ENCODE measurements around the gene NAA16.

- TF ChIP-seq CTCF (IDR thresholded peaks at IDR 0.05; ENCODE audit: insufficient read depth, low read length) (no peak), REST (IDR thresholded peaks at IDR 0.05; ENCODE audit: insufficient replicate concordance, low read depth) (no peak), POLR2AphosphoS5 (IDR thresholded peaks at IDR 0.05; ENCODE audit: low read depth) (no peak), GABPA (IDR thresholded peaks at IDR 0.05; ENCODE audit: low read depth) (no peak), SPI1 (IDR thresholded peaks at IDR 0.05; ENCODE audit: borderline replicate concordance, low read depth) (no peak)
Measured at GRCh38 chr13:41426047-41426446, 115.0 kb downstream of the NAA16 start.
